Right atrium auricular region (tissue), 2 donors: Measurements from ENCODE around the gene PTX4. TPM values are rescaled to one million over a fixed set of nuclear protein-coding genes. Genes with fewer than 3 reads are reported as not detected.
A peak's percentile ranks its signal among the peaks of the same experiment; 100 is the strongest.

Experiments used
- DNase-seq: peaks from one replicate; pipeline ENCODE4 v3.0.0-alpha.2; 2019; ENCODE audit warnings: low spot score
- H3K27ac ChIP-seq, 2 donors: fragments of 200-600 bp; sonication (generic); 1 replicate in 1 of 2; 2 replicates in 1 of 2; pipeline ENCODE4 v1.5.1; 2016 to 2019
- H3K27me3 ChIP-seq, 2 donors: fragments of 200-600 bp; sonication (generic); one replicate each; pipeline versions ENCODE4 v1.5.1 to v1.6.0; 2017 to 2019
- H3K36me3 ChIP-seq: fragments of 200-600 bp; sonication (generic); one replicate; pipeline ENCODE4 v1.5.1; 2016
- H3K4me1 ChIP-seq, 2 donors: fragments of 200-600 bp; sonication (generic); one replicate each; pipeline versions ENCODE4 v1.5.1 to v1.6.0; 2017 to 2019
- H3K4me3 ChIP-seq, 2 donors: fragments of 200-600 bp; sonication (generic); 1 replicate in 1 of 2; 2 replicates in 1 of 2; pipeline ENCODE4 v1.5.1; 2017 to 2019; ENCODE audit warnings: mild to moderate bottlenecking in 1 of 2, moderate library complexity in 1 of 2
- H3K9me3 ChIP-seq, 2 donors: fragments of 200-600 bp; sonication (generic); one replicate each; pipeline ENCODE4 v1.5.1; 2019
- CTCF ChIP-seq, 2 donors: fragments of 200-600 bp; sonication (generic); IDR thresholded peaks; one replicate each; pipeline ENCODE4 v1.5.1; 2019; ENCODE audit warnings: antibody characterized with exemption in 2 of 2
- total RNA-seq, 2 donors: library from RNA; depleted of rRNA; stranded (reverse); fragments of >200 nt; gene quantifications; one replicate each; pipeline ENCODE4 v1.1.0, GENCODE V29; 2016

Gene PTX4
- total RNA-seq, 2 donors from 2014 or later = 0.24 TPM; not detected in 1

GRCh38 chr16:1530883-1531637 lies 42.3 kb upstream of the PTX4 start:
- peak overlapping the region in 1 of 2 donors; percentile 66 for H3K4me3 ChIP-seq

GRCh38 chr16:1530349-1530882 lies 41.7 kb upstream of the PTX4 start:
- no peak for DNase-seq
- H3K36me3 ChIP-seq = no peaks in the 10 kb centered on the region
- TF ChIP-seq CTCF (IDR thresholded peaks at IDR 0.05) = no peak
- H3K27ac ChIP-seq = peak overlapping the region; percentile 88 to 96
- peaks cover 0 to 60% of the 10 kb centered on the region in 2 donors for H3K4me1 ChIP-seq
- peak overlapping the region in 1 of 2 donors; percentile 66 for H3K4me3 ChIP-seq
- H3K9me3 ChIP-seq = no peaks in the 10 kb centered on the region
- no peaks in the 10 kb centered on the region for H3K27me3 ChIP-seq

More at GRCh38 chr16:1530883-1531637, 42.3 kb upstream of the PTX4 start:
- no peaks in the 10 kb centered on the region for H3K9me3 ChIP-seq
- DNase-seq = peak; percentile 82
- H3K4me1 ChIP-seq = peaks cover 0 to 66% of the 10 kb centered on the region in 2 donors
- peak overlapping the region; percentile 88 to 96 for H3K27ac ChIP-seq
- no peak for TF ChIP-seq CTCF (IDR thresholded peaks at IDR 0.05)
- peaks cover 4% of the 10 kb centered on the region for H3K36me3 ChIP-seq
- H3K27me3 ChIP-seq = no peaks in the 10 kb centered on the region

DNA sequence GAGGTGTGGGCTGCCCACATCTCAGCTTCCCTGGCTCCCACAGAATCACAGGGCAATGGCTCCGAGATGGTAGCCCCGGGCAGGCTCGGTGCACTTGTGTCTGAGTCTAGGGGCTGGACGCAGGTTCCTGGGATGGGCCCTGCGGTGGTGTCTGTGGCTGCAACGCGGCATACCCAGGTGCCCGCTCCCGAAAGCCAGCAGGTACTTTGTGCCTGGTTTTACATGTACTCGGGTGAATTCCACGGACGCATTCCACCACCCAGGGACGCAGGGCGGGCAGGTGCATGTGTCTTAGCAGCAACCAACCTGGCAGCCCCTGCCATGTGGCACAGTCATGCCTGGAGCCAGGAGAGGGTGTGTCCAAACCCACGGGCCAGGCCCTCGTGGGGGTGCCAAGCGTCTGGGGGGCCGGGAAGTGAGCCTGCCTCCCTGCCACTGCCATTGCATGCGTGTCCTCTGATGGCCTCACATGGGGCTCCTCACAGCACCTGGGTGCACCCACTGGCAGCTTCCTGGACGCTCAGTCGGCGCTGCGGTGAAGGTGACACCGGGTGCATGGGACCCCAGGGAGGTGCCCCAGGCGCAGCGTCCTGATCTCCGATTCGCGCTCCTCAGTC lies 40.3 kb upstream of the PTX4 start:
- Histone ChIP-seq H3K4me3 (no peak overlapping the region), H3K4me1 (peaks cover 0 to 59% of the 10 kb centered on the region in 2 donors), H3K9me3 (no peaks in the 10 kb centered on the region), H3K36me3 (no peaks in the 10 kb centered on the region), H3K27me3 (no peaks in the 10 kb centered on the region), H3K27ac (no peak overlapping the region)
- DNase-seq = no peak
- no peak for TF ChIP-seq CTCF (IDR thresholded peaks at IDR 0.05)

- H3K4me3 ChIP-seq = no peak overlapping the region
- no peak for DNase-seq
- H3K4me1 ChIP-seq = peaks cover 0 to 57% of the 10 kb centered on the region in 2 donors
- H3K9me3 ChIP-seq = no peaks in the 10 kb centered on the region
- H3K27me3 ChIP-seq = no peaks in the 10 kb centered on the region
- H3K27ac ChIP-seq = peak overlapping the region in 1 of 2 donors; percentile 60
- no peak for TF ChIP-seq CTCF (IDR thresholded peaks at IDR 0.05)
- no peaks in the 10 kb centered on the region for H3K36me3 ChIP-seq
These were observed 39.4 kb upstream of the PTX4 start for GRCh38 chr16:1527836-1528811.
